GM12892 (cell line): ENCODE results near the gene TSPAN14.

Experiments used
- POLR2A ChIP-seq: IDR thresholded peaks from 2 replicates; pipeline ENCODE4 v1.6.1; 2011; ENCODE audit warnings: low read depth, low read length, control low read depth
- POLR2AphosphoS5 ChIP-seq: IDR thresholded peaks from 2 replicates; pipeline ENCODE4 v1.6.1; 2011; ENCODE audit warnings: low read depth, low read length, control low read depth
- TAF1 ChIP-seq: IDR thresholded peaks from 2 replicates; pipeline ENCODE4 v1.6.1; 2011; ENCODE audit warnings: low read depth, mild to moderate bottlenecking, control low read depth, low read length, borderline replicate concordance

DNA sequence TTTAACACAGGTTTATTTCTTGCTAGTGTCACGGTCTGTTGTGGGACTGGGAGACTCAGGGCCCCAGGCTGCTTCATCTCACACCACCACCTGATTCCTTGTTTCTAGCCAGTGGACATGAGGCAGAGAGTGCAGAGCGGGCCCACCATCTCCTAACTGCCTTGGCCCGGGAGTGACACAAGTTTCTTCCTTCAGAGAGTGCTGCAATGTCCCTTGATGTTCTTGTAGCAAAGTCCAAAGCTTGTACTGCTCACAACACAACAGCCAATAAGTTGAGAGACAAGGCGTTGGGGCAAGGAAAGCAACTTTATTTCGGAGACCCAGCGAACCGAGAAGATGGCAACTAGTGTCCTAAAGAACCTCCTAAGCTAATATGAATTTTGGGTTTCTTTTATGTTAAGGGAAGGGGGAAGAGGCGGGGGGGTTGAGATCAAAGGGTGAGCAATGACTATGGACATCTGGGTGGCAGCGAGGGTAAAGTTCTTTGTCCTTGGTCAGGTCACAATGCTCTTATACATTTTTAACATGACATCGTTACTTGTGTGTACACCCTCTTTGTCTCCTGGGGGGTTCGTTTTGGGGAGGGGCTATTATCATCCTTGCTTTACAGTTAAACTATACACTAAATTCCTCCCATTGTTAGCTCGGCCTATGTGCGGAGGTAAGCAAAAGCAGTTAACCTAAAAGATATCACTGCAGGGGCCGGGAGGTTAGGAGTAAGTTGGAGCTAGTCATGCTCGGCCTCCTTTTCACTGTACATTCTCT lies 115.2 kb downstream of the TSPAN14 start:
- TF ChIP-seq POLR2AphosphoS5 (no peak), POLR2A (no peak), TAF1 (no peak)
